ENCODE data around the gene CCZ1B.
"Not testable (repeated sequence)": the region's sequence is repeated elsewhere in the genome, so short reads cannot be mapped to it uniquely, and the experiment has no call there.

- not testable (repeated sequence) for TF ChIP-seq MAX (IDR thresholded peaks at IDR 0.05); GTF2F1 (IDR thresholded peaks at IDR 0.05; ENCODE audit: borderline replicate concordance, low read depth, low read length); HDAC6 (IDR thresholded peaks at IDR 0.05; ENCODE audit: low read depth, low read length); GABPA (IDR thresholded peaks at IDR 0.05; ENCODE audit: borderline replicate concordance, insufficient read depth, low read length); RFX5 (IDR thresholded peaks at IDR 0.05; ENCODE audit: borderline replicate concordance, low read depth, low read length); PHF8 (conservative IDR thresholded peaks at IDR 0.05; ENCODE audit: low read depth, low read length); SP1 (IDR thresholded peaks at IDR 0.05; ENCODE audit: low read depth, low read length); RNF2 (IDR thresholded peaks at IDR 0.05; ENCODE audit: borderline replicate concordance, low read depth, low read length, missing control alignments, poor library complexity, severe bottlenecking); RAD21 (IDR thresholded peaks at IDR 0.05 in 1 of 2, conservative IDR thresholded peaks at IDR 0.05 in 1 of 2; ENCODE audit: low read depth in 2 of 2, low read length in 2 of 2); TCF12 (IDR thresholded peaks at IDR 0.05; ENCODE audit: low read depth, low read length); CHD2 (IDR thresholded peaks at IDR 0.05; ENCODE audit: low read length); YY1 (IDR thresholded peaks at IDR 0.05; ENCODE audit: low read depth, low read length)
- TF ChIP-seq, protein P1, sequence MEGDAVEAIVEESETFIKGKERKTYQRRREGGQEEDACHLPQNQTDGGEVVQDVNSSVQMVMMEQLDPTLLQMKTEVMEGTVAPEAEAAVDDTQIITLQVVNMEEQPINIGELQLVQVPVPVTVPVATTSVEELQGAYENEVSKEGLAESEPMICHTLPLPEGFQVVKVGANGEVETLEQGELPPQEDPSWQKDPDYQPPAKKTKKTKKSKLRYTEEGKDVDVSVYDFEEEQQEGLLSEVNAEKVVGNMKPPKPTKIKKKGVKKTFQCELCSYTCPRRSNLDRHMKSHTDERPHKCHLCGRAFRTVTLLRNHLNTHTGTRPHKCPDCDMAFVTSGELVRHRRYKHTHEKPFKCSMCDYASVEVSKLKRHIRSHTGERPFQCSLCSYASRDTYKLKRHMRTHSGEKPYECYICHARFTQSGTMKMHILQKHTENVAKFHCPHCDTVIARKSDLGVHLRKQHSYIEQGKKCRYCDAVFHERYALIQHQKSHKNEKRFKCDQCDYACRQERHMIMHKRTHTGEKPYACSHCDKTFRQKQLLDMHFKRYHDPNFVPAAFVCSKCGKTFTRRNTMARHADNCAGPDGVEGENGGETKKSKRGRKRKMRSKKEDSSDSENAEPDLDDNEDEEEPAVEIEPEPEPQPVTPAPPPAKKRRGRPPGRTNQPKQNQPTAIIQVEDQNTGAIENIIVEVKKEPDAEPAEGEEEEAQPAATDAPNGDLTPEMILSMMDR (IDR thresholded peaks at IDR 0.05; ENCODE audit: control extremely low read depth in 1 of 3, insufficient read depth in 1 of 3, low read depth in 1 of 3, low read length in 3 of 3), result not testable (repeated sequence)
Observed at GRCh38 chr7:6872246-6872945, 46.3 kb upstream of the CCZ1B start.

Data from H1 (cell line).